Aorta (tissue), 5 donors: ENCODE data around the gene RPN2. TPM values are rescaled to one million over a fixed set of nuclear protein-coding genes. Genes with fewer than 3 reads are reported as not detected.

ENCODE experiments used
- ATAC-seq: fragments of 200-7000 bp; cut with Tn5 transposase; one replicate; pipeline ENCODE4 v1.9.1; 2022; ENCODE audit warnings: moderate library complexity; ENCODE audit not compliant: low FRiP score
- DNase-seq, 2 donors: peaks; one replicate each; pipeline ENCODE4 v3.0.0-alpha.2; 2020
- H3K27ac ChIP-seq, 2 donors: one replicate each; pipeline ENCODE4 v1.5.1; 2013; ENCODE audit warnings: low read length in 2 of 2, mild to moderate bottlenecking in 2 of 2, moderate library complexity in 2 of 2, control low read depth in 1 of 2, inconsistent platforms in 1 of 2, low read depth in 1 of 2
- H3K27me3 ChIP-seq, 2 donors: one replicate each; pipeline ENCODE4 v1.6.1; 2013; ENCODE audit warnings: control low read depth in 1 of 2, low read length in 1 of 2, mild to moderate bottlenecking in 1 of 2, moderate library complexity in 1 of 2; ENCODE audit not compliant: insufficient read depth in 2 of 2, control insufficient read depth in 1 of 2
- H3K36me3 ChIP-seq, 2 donors: one replicate each; pipeline ENCODE4 v1.6.1; 2013; ENCODE audit warnings: control low read depth in 1 of 2, low read length in 1 of 2, mild to moderate bottlenecking in 1 of 2; ENCODE audit not compliant: insufficient read depth in 2 of 2, control insufficient read depth in 1 of 2
- H3K4me1 ChIP-seq, 2 donors: one replicate each; pipeline ENCODE4 v1.6.1; 2013; ENCODE audit warnings: low read length in 2 of 2, control low read depth in 1 of 2, mild to moderate bottlenecking in 1 of 2, moderate library complexity in 1 of 2; ENCODE audit not compliant: insufficient read depth in 2 of 2, control insufficient read depth in 1 of 2
- H3K4me3 ChIP-seq, 2 donors: one replicate each; pipeline ENCODE4 v1.5.1; 2013; ENCODE audit warnings: low read length in 2 of 2, control low read depth in 1 of 2, mild to moderate bottlenecking in 1 of 2
- H3K9me3 ChIP-seq: one replicate; pipeline ENCODE4 v1.6.1; 2013; ENCODE audit warnings: mild to moderate bottlenecking, low read length; ENCODE audit not compliant: control insufficient read depth
- WGBS, 2 donors: extraction: QIAGEN DNeasy Blood & Tissue Kit; methylation state at CpG; one replicate each; pipeline ENCODE4 v1.1.7; 2013; 5-methylcytosine and 5-hydroxymethylcytosine counted together
- intact Hi-C, 2 donors: fragments of 100-400 bp; cut with DNase I; formaldehyde crosslinking; loops; one replicate each; pipeline versions ENCODE4 v1.14.2 to v1.15.0; 2022
- polyA plus RNA-seq, 2 donors: library from polyadenylated mRNA; stranded (reverse); fragments of 200-250 nt; gene quantifications; one replicate each; pipeline ENCODE4 v1.2.3, GENCODE V29; 2013
- total RNA-seq, 2 donors: library from RNA; stranded (reverse); fragmentation: NEBNext Ultra II Directional; extraction: Animal tissue kit (Norgen Biotek cat#: 25700); gene quantifications; one replicate each; pipeline ENCODE4 v1.2.1, GENCODE V29; 2021
- donor health status: healthy with polysubstance abuse.
- donor health status: Bipolar disorder and iron deficiency.
- donor health status: DM: no; HTN: no; CAD: no.
- donor health status: DM: no; HTN: no; CAD: no.
- donor health status: DM: yes; HTN: yes; CAD: no.

The RPN2 gene
- total and polyA plus RNA-seq, 4 donors: 47.2 to 137 (median 121) TPM

- no peaks in the 10 kb centered on the region for H3K9me3 ChIP-seq
- no peak for DNase-seq
- intact Hi-C loops: no loop called here
- H3K4me3 ChIP-seq: no peak overlapping the region
- H3K36me3 ChIP-seq: no peaks in the 10 kb centered on the region
- H3K27me3 ChIP-seq: no peaks in the 10 kb centered on the region
- 86 to 88% methylated on average over 11 of the region's 11 CpGs for whole genome bisulfite sequencing, 2 donors
- no peak for ATAC-seq
- no peak overlapping the region for H3K27ac ChIP-seq
- H3K4me1 ChIP-seq: no peaks in the 10 kb centered on the region
These were observed 77.2 kb downstream of the RPN2 start for GRCh38 chr20:37256286-37256685.

GRCh38 chr20:37257530-37257929, 78.4 kb downstream of the RPN2 start:
- DNase-seq: no peak
- no peaks in the 10 kb centered on the region for H3K9me3 ChIP-seq
- no peak for ATAC-seq
- H3K4me1 ChIP-seq: no peaks in the 10 kb centered on the region
- WGBS, 2 donors: 60 to 83% methylated on average over 2 of the region's 2 CpGs
- H3K27me3 ChIP-seq: no peaks in the 10 kb centered on the region
- no peaks in the 10 kb centered on the region for H3K36me3 ChIP-seq
- no peak overlapping the region for H3K27ac ChIP-seq
- intact Hi-C loops: no loop called here
- H3K4me3 ChIP-seq: no peak overlapping the region

- Histone ChIP-seq H3K36me3 (no peaks in the 10 kb centered on the region), H3K27me3 (no peaks in the 10 kb centered on the region), H3K4me3 (no peak overlapping the region), H3K27ac (no peak overlapping the region), H3K4me1 (no peaks in the 10 kb centered on the region), H3K9me3 (no peaks in the 10 kb centered on the region)
- intact Hi-C loops: no loop called here
- DNase-seq (peak in 1 of 2 donors; percentile 44), ATAC-seq (no peak)
- 59 to 66% methylated on average over 9 of the region's 9 CpGs for WGBS, 2 donors
These were observed 78.9 kb downstream of the RPN2 start for GRCh38 chr20:37257988-37258387.

- DNase-seq: no peak
- Histone ChIP-seq H3K27me3 (no peaks in the 10 kb centered on the region), H3K27ac (no peak overlapping the region), H3K4me3 (no peak overlapping the region), H3K4me1 (no peaks in the 10 kb centered on the region), H3K36me3 (no peaks in the 10 kb centered on the region), H3K9me3 (no peaks in the 10 kb centered on the region)
- intact Hi-C loops: no loop called here
- WGBS, 2 donors: 84 to 87% methylated on average over 11 of the region's 11 CpGs
- ATAC-seq: no peak
These were observed 79.9 kb downstream of the RPN2 start for GRCh38 chr20:37259031-37259430.

- no peak for ATAC-seq
- intact Hi-C loops: loop anchor here in 1 of 2 donors (10.0 kb wide), 1 partner anchor 65 kb away; no protein-coding TSS in a partner anchor
- Histone ChIP-seq H3K4me3 (no peak overlapping the region), H3K27ac (no peak overlapping the region), H3K27me3 (no peaks in the 10 kb centered on the region), H3K36me3 (no peaks in the 10 kb centered on the region), H3K9me3 (no peaks in the 10 kb centered on the region), H3K4me1 (no peaks in the 10 kb centered on the region)
- DNase-seq: no peak
- WGBS, 2 donors: 70 to 73% methylated on average over 3 of the region's 3 CpGs
These were observed 80.7 kb downstream of the RPN2 start for GRCh38 chr20:37259865-37260264.

GRCh38 chr20:37260923-37261322, 81.8 kb downstream of the RPN2 start:
- WGBS, 2 donors: 85 to 91% methylated on average over 4 of the region's 4 CpGs
- H3K36me3 ChIP-seq: no peaks in the 10 kb centered on the region
- no peak overlapping the region for H3K4me3 ChIP-seq
- no peak overlapping the region for H3K27ac ChIP-seq
- intact Hi-C loops: loop anchor here in 1 of 2 donors (10.0 kb wide), 1 partner anchor 66 kb away; no protein-coding TSS in a partner anchor
- H3K27me3 ChIP-seq: no peaks in the 10 kb centered on the region
- no peaks in the 10 kb centered on the region for H3K4me1 ChIP-seq
- ATAC-seq (no peak), DNase-seq (no peak)
- H3K9me3 ChIP-seq: no peaks in the 10 kb centered on the region

GRCh38 chr20:37261714-37262113, 82.6 kb downstream of the RPN2 start, which contains the start of gene GHRH:
Gene GHRH (minus strand): TSS chr20:37261814. CDS start chr20:37256889, 4,925 bp downstream.
- H3K4me3 ChIP-seq: no peak within 1 kb of the TSS
- intact Hi-C loops: loop anchor here in 1 of 2 donors (10.0 kb wide), 1 partner anchor 67 kb away; no protein-coding TSS in a partner anchor
- H3K27ac ChIP-seq: no peak within 1 kb of the TSS
- no peaks in the 10 kb centered on the region for H3K36me3 ChIP-seq
- ATAC-seq: no peak
- no peaks in the 10 kb centered on the region for H3K4me1 ChIP-seq
- H3K9me3 ChIP-seq: no peaks in the 10 kb centered on the region
- peak in 1 of 2 donors; percentile 21 for DNase-seq
- 48 to 55% methylated on average over 9 of the region's 9 CpGs for WGBS, 2 donors
- H3K27me3 ChIP-seq: no peaks in the 10 kb centered on the region

GRCh38 chr20:37262505-37262904, 83.4 kb downstream of the RPN2 start:
- Histone ChIP-seq H3K27ac (no peak overlapping the region), H3K27me3 (no peaks in the 10 kb centered on the region), H3K36me3 (no peaks in the 10 kb centered on the region), H3K4me1 (no peaks in the 10 kb centered on the region), H3K4me3 (no peak overlapping the region), H3K9me3 (no peaks in the 10 kb centered on the region)
- intact Hi-C loops: loop anchor here in 1 of 2 donors (10.0 kb wide), 1 partner anchor 68 kb away; no protein-coding TSS in a partner anchor
- DNase-seq (peak in 1 of 2 donors; percentile 40), ATAC-seq (no peak)
- WGBS, 2 donors: 59 to 68% methylated on average over 8 of the region's 8 CpGs

- no peaks in the 10 kb centered on the region for H3K9me3 ChIP-seq
- no peak for ATAC-seq
- no peak overlapping the region for H3K27ac ChIP-seq
- intact Hi-C loops: loop anchor here in 1 of 2 donors (10.0 kb wide), 1 partner anchor 69 kb away; no protein-coding TSS in a partner anchor
- H3K36me3 ChIP-seq: no peaks in the 10 kb centered on the region
- DNase-seq: no peak
- WGBS, 2 donors: 87 to 91% methylated on average over 6 of the region's 6 CpGs
- H3K27me3 ChIP-seq: no peaks in the 10 kb centered on the region
- no peak overlapping the region for H3K4me3 ChIP-seq
- H3K4me1 ChIP-seq: no peaks in the 10 kb centered on the region
These were observed 84.6 kb downstream of the RPN2 start for GRCh38 chr20:37263686-37264085.
